ENCODE measurements around the gene SPATA16. TPM values are rescaled to one million over a fixed set of nuclear protein-coding genes. Genes with fewer than 3 reads are reported as not detected.

Gene SPATA16
- total RNA-seq, 2 donors from 2014 or later = not detected

- Histone ChIP-seq H3K27ac (ENCODE audit: low read depth, low read length) (no peak overlapping the region), H3K4me3 (ENCODE audit: low read length) (no peak overlapping the region), H3K36me3 (ENCODE audit: control insufficient read depth, insufficient read depth, low read length) (no peaks in the 10 kb centered on the region), H3K4me1 (ENCODE audit: control insufficient read depth, insufficient read depth, low read length) (no peaks in the 10 kb centered on the region), H3K9ac (ENCODE audit: extremely low read depth, low read length, poor library complexity, severe bottlenecking) (no peak overlapping the region), H3K9me3 (ENCODE audit: control insufficient read depth, low read length) (no peaks in the 10 kb centered on the region), H3K27me3 (ENCODE audit: control insufficient read depth, insufficient read depth, low read length, poor library complexity, severe bottlenecking) (no peaks in the 10 kb centered on the region)
- Mint-ChIP-seq H3K36me3 (ENCODE audit: low read depth) (no peaks in the 10 kb centered on the region), H3K27me3 (ENCODE audit: insufficient read depth) (no peaks in the 10 kb centered on the region), H3K9me3 (no peaks in the 10 kb centered on the region), H3K27ac (no peak overlapping the region), H3K4me3 (no peak overlapping the region), H3K4me1 (peaks cover 4% of the 10 kb centered on the region)
- no peak for TF ChIP-seq CTCF (conservative IDR thresholded peaks at IDR 0.05)
- no peak for DNase-seq
Observed at GRCh38 chr3:173000553-173000952, 140.5 kb downstream of the SPATA16 start.

- no peaks in the 10 kb centered on the region for H3K4me1 ChIP-seq (ENCODE audit: control insufficient read depth, insufficient read depth, low read length)
- no peaks in the 10 kb centered on the region for H3K27me3 Mint-ChIP-seq (ENCODE audit: insufficient read depth)
- no peak overlapping the region for H3K9ac ChIP-seq (ENCODE audit: extremely low read depth, low read length, poor library complexity, severe bottlenecking)
- DNase-seq = no peak
- peaks cover 2% of the 10 kb centered on the region for H3K4me1 Mint-ChIP-seq
- H3K4me3 ChIP-seq (ENCODE audit: low read length) = no peak overlapping the region
- no peaks in the 10 kb centered on the region for H3K36me3 Mint-ChIP-seq (ENCODE audit: low read depth)
- no peak for TF ChIP-seq CTCF (conservative IDR thresholded peaks at IDR 0.05)
- H3K27me3 ChIP-seq (ENCODE audit: control insufficient read depth, insufficient read depth, low read length, poor library complexity, severe bottlenecking) = no peaks in the 10 kb centered on the region
- no peaks in the 10 kb centered on the region for H3K36me3 ChIP-seq (ENCODE audit: control insufficient read depth, insufficient read depth, low read length)
- 80 to 86% methylated on average over 1 to 2 of the region's 2 CpGs for WGBS, 2 experiments (ENCODE audit: insufficient coverage in 1 of 2, insufficient read length in 1 of 2)
- no peak overlapping the region for H3K4me3 Mint-ChIP-seq
- H3K27ac ChIP-seq (ENCODE audit: low read depth, low read length) = no peak overlapping the region
- H3K9me3 ChIP-seq (ENCODE audit: control insufficient read depth, low read length) = no peaks in the 10 kb centered on the region
- H3K9me3 Mint-ChIP-seq = no peaks in the 10 kb centered on the region
- H3K27ac Mint-ChIP-seq = no peak overlapping the region
Observed at GRCh38 chr3:172993412-172993811, 147.6 kb downstream of the SPATA16 start.

GRCh38 chr3:172991424-172991996 lies 149.5 kb downstream of the SPATA16 start:
- no peak overlapping the region for H3K4me3 Mint-ChIP-seq
- no peak overlapping the region for H3K27ac Mint-ChIP-seq
- Histone ChIP-seq H3K36me3 (ENCODE audit: control insufficient read depth, insufficient read depth, low read length) (no peaks in the 10 kb centered on the region), H3K9ac (ENCODE audit: extremely low read depth, low read length, poor library complexity, severe bottlenecking) (no peak overlapping the region), H3K27ac (ENCODE audit: low read depth, low read length) (peak overlapping the region; percentile 36), H3K9me3 (ENCODE audit: control insufficient read depth, low read length) (no peaks in the 10 kb centered on the region), H3K4me1 (ENCODE audit: control insufficient read depth, insufficient read depth, low read length) (no peaks in the 10 kb centered on the region), H3K4me3 (ENCODE audit: low read length) (no peak overlapping the region), H3K27me3 (ENCODE audit: control insufficient read depth, insufficient read depth, low read length, poor library complexity, severe bottlenecking) (no peaks in the 10 kb centered on the region)
- H3K27me3 Mint-ChIP-seq (ENCODE audit: insufficient read depth) = no peaks in the 10 kb centered on the region
- no peak for TF ChIP-seq CTCF (conservative IDR thresholded peaks at IDR 0.05)
- no peak for DNase-seq
- 89 to 93% methylated on average over 2 to 3 of the region's 3 CpGs for WGBS, 2 experiments (ENCODE audit: insufficient coverage in 1 of 2, insufficient read length in 1 of 2)
- H3K36me3 Mint-ChIP-seq (ENCODE audit: low read depth) = no peaks in the 10 kb centered on the region
- no peaks in the 10 kb centered on the region for H3K9me3 Mint-ChIP-seq
- peaks cover 2% of the 10 kb centered on the region for H3K4me1 Mint-ChIP-seq

All from endodermal cell (in vitro differentiated cells).